SJCRH30 (cell line): ENCODE results near the gene USP22. TPM values are rescaled to one million over a fixed set of nuclear protein-coding genes. Genes with fewer than 3 reads are reported as not detected.
A peak's percentile ranks its signal among the peaks of the same experiment; 100 is the strongest.

Experiments used
- DNase-seq, 2 experiments: peaks; one replicate each; pipeline ENCODE4 v3.0.0-alpha.2; 2015 to 2020
- H3K27ac ChIP-seq: fragments of 250-450 bp; sonication (Bioruptor Pico); 2 replicates; pipeline ENCODE4 v1.5.1; 2020; ENCODE audit warnings: mild to moderate bottlenecking, moderate library complexity
- H3K27me3 ChIP-seq: fragments of 250-450 bp; sonication (Bioruptor Pico); 2 replicates; pipeline ENCODE4 v1.5.1; 2020; ENCODE audit warnings: mild to moderate bottlenecking, moderate library complexity
- H3K36me3 ChIP-seq: fragments of 250-450 bp; sonication (Bioruptor Pico); 2 replicates; pipeline ENCODE4 v1.5.1; 2020; ENCODE audit warnings: mild to moderate bottlenecking, moderate library complexity
- H3K4me1 ChIP-seq: fragments of 250-450 bp; sonication (Bioruptor Pico); 2 replicates; pipeline ENCODE4 v1.5.1; 2020; ENCODE audit warnings: mild to moderate bottlenecking, moderate library complexity
- H3K4me3 ChIP-seq: fragments of 250-450 bp; sonication (Bioruptor Pico); 2 replicates; pipeline ENCODE4 v1.5.1; 2020; ENCODE audit warnings: mild to moderate bottlenecking, moderate library complexity
- H3K9me3 ChIP-seq: fragments of 250-450 bp; sonication (Bioruptor Pico); replicated peaks from 2 replicates; pipeline ENCODE4 v1.5.1; 2020; ENCODE audit warnings: mild to moderate bottlenecking, moderate library complexity
- total RNA-seq: library from RNA; depleted of rRNA; stranded (reverse); fragments of >200 nt; shearing (Covaris generic); gene quantifications from 2 replicates; pipeline ENCODE4 v1.2.3, GENCODE V29; 2014; rRNA removed

The USP22 gene
- total RNA-seq, 1 experiment from 2014 or later, result 662 TPM

- Histone ChIP-seq H3K27me3 (peaks cover 14% of the 10 kb centered on the region), H3K36me3 (no peaks in the 10 kb centered on the region), H3K27ac (peak overlapping the region; percentile 2; the same call in 1 of the 2 replicates), H3K9me3 (0 out of 2 replicates have a peak, but pooled peaks cover 3% of the 10 kb centered on the region), H3K4me1 (peaks cover 17% of the 10 kb centered on the region), H3K4me3 (no peak overlapping the region)
- peak; percentile 52 to 80 for DNase-seq
Measured at GRCh38 chr17:20955427-20956323, 87.1 kb downstream of the USP22 start.

DNA sequence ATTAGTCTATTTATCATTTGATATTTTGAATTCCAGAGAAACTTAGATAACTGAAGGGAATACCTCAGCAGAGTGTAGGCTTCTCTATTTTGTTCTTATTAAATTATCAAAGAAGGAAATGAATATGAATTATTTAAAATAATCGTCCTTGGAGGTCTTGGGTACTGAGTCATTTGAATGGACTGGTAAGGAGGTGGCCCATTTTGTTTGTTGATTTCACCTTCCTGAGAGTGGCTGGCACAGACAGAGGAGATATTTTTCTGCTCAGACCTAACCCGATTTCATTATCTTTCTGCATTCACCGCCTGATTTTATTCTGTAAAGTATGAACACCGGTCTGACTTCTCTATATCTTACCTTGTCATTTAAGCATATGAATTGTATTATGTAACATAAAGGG is 88.0 kb downstream of the USP22 start:
- Histone ChIP-seq H3K27me3 (peaks cover 13% of the 10 kb centered on the region), H3K4me3 (no peak overlapping the region), H3K36me3 (no peaks in the 10 kb centered on the region), H3K27ac (peak overlapping the region; percentile 2; the same call in 1 of the 2 replicates), H3K9me3 (0 out of 2 replicates have a peak, but pooled peaks cover 3% of the 10 kb centered on the region), H3K4me1 (peaks cover 17% of the 10 kb centered on the region)
- DNase-seq, result no peak

GRCh38 chr17:20952183-20952582 is 90.6 kb downstream of the USP22 start:
- 0 out of 2 replicates have a peak, but pooled peaks cover 3% of the 10 kb centered on the region for H3K9me3 ChIP-seq
- no peak overlapping the region for H3K27ac ChIP-seq
- H3K4me3 ChIP-seq, result no peak overlapping the region

More at GRCh38 chr17:20952183-20952582, 90.6 kb downstream of the USP22 start:
- no peak for DNase-seq
- H3K27me3 ChIP-seq, result peaks cover 16% of the 10 kb centered on the region
- peaks cover 17% of the 10 kb centered on the region for H3K4me1 ChIP-seq
- H3K36me3 ChIP-seq, result no peaks in the 10 kb centered on the region

Other genes starting within 250 kb of the USP22 start
- 16.7 and 20.8 TPM in 2 replicates for gene DHRS7B, start 84.0 kb upstream of the USP22 start, total RNA-seq
- 86.1 and 88.9 TPM in 2 replicates for gene TMEM11, start 171.2 kb upstream of the USP22 start, total RNA-seq
- 5.1 and 5.4 TPM in 2 replicates for gene NATD1, start 210.4 kb upstream of the USP22 start, total RNA-seq
- 19.4 and 20.4 TPM in 2 replicates for gene MAP2K3, start 241.7 kb upstream of the USP22 start, total RNA-seq